Ectodermal cell (in vitro differentiated cells): ENCODE data around the gene NUDT3.
"Not testable (repeated sequence)": the region's sequence is repeated elsewhere in the genome, so short reads cannot be mapped to it uniquely, and the experiment has no call there.

ENCODE experiments used
- H3K27ac ChIP-seq: 2 replicates; pipeline ENCODE4 v1.7.0; 2013; ENCODE audit warnings: mild to moderate bottlenecking, low read depth, low read length; ENCODE audit not compliant: insufficient read depth, poor library complexity, severe bottlenecking
- H3K27me3 ChIP-seq: 2 replicates; pipeline ENCODE4 v1.7.0; 2013; ENCODE audit warnings: mild to moderate bottlenecking, low read length; ENCODE audit not compliant: insufficient read depth, control insufficient read depth, poor library complexity, severe bottlenecking
- H3K36me3 ChIP-seq: one replicate; pipeline ENCODE4 v1.7.0; 2013; ENCODE audit warnings: low read length; ENCODE audit not compliant: control insufficient read depth, insufficient read depth
- H3K4me1 ChIP-seq: one replicate; pipeline ENCODE4 v1.7.0; 2013; ENCODE audit warnings: low read length; ENCODE audit not compliant: control insufficient read depth, insufficient read depth
- H3K4me3 ChIP-seq: 2 replicates; pipeline ENCODE4 v1.7.0; 2013; ENCODE audit warnings: low read depth, low read length, control low read depth; ENCODE audit not compliant: insufficient read depth
- H3K9me3 ChIP-seq: 2 replicates; pipeline ENCODE4 v1.7.0; 2013; ENCODE audit warnings: mild to moderate bottlenecking, low read length, moderate library complexity; ENCODE audit not compliant: control insufficient read depth
- WGBS, 2 experiments: methylation state at CpG; one replicate each; pipeline ENCODE4 v1.1.7; 2013; ENCODE audit warnings: missing lambda C conversion rate in 2 of 2; 5-methylcytosine and 5-hydroxymethylcytosine counted together

The NUDT3 gene

GRCh38 chr6:34333858-34334257 lies 58.6 kb downstream of the NUDT3 start:
- 94 to 97% methylated on average over 6 of the region's 6 CpGs for WGBS, 2 experiments
- Histone ChIP-seq H3K27me3 (no peaks in the 10 kb centered on the region), H3K36me3 (no peaks in the 10 kb centered on the region), H3K4me1 (no peaks in the 10 kb centered on the region), H3K4me3 (no peak overlapping the region), H3K9me3 (no peaks in the 10 kb centered on the region), H3K27ac (no peak overlapping the region)

GRCh38 chr6:34332251-34333198 lies 59.9 kb downstream of the NUDT3 start:
- H3K36me3 ChIP-seq, result no peaks in the 10 kb centered on the region
- no peaks in the 10 kb centered on the region for H3K9me3 ChIP-seq
- no peak overlapping the region for H3K4me3 ChIP-seq
- no peaks in the 10 kb centered on the region for H3K4me1 ChIP-seq
- WGBS, 2 experiments, result 94 to 97% methylated on average over 6 of the region's 6 CpGs
- no peaks in the 10 kb centered on the region for H3K27me3 ChIP-seq
- H3K27ac ChIP-seq, result no peak overlapping the region

GRCh38 chr6:34331371-34332050 lies 61.0 kb downstream of the NUDT3 start:
- Histone ChIP-seq H3K36me3 (no peaks in the 10 kb centered on the region), H3K4me3 (no peak overlapping the region), H3K27me3 (no peaks in the 10 kb centered on the region), H3K4me1 (no peaks in the 10 kb centered on the region), H3K9me3 (no peaks in the 10 kb centered on the region), H3K27ac (no peak overlapping the region)
- WGBS, 2 experiments, result 96 to 98% methylated on average over 4 to 6 of the region's 7 CpGs

- H3K4me1 ChIP-seq, H3K4me3 ChIP-seq, H3K27ac ChIP-seq, H3K27me3 ChIP-seq, H3K36me3 ChIP-seq, H3K9me3 ChIP-seq: not testable (repeated sequence)
- WGBS, 2 experiments, result 100% methylated on average over 2 of the region's 3 CpGs; no CpG with 5 or more reads in 1 of the 2 experiments
These were observed 62.7 kb downstream of the NUDT3 start for GRCh38 chr6:34329814-34330213.

- Histone ChIP-seq H3K9me3 (no peaks in the 10 kb centered on the region), H3K36me3 (no peaks in the 10 kb centered on the region), H3K4me1 (no peaks in the 10 kb centered on the region), H3K4me3 (no peak overlapping the region), H3K27me3 (no peaks in the 10 kb centered on the region), H3K27ac (no peak overlapping the region)
- 98 to 100% methylated on average over 3 of the region's 3 CpGs for WGBS, 2 experiments
These were observed 63.5 kb downstream of the NUDT3 start for GRCh38 chr6:34328969-34329368.

- H3K4me1 ChIP-seq, H3K9me3 ChIP-seq, H3K27ac ChIP-seq, H3K4me3 ChIP-seq, H3K27me3 ChIP-seq, H3K36me3 ChIP-seq: not testable (repeated sequence)
- WGBS, 2 experiments, result 95 to 96% methylated on average over 13 to 16 of the region's 16 CpGs
These were observed 64.9 kb downstream of the NUDT3 start for GRCh38 chr6:34327313-34328205.

GRCh38 chr6:34325633-34326032 lies 66.8 kb downstream of the NUDT3 start:
- H3K4me1 ChIP-seq, result no peaks in the 10 kb centered on the region
- H3K27ac ChIP-seq, result no peak overlapping the region
- no peak overlapping the region for H3K4me3 ChIP-seq
- 90 to 100% methylated on average over 1 to 2 of the region's 4 CpGs for WGBS, 2 experiments
- no peaks in the 10 kb centered on the region for H3K36me3 ChIP-seq
- no peaks in the 10 kb centered on the region for H3K27me3 ChIP-seq
- no peaks in the 10 kb centered on the region for H3K9me3 ChIP-seq

- Histone ChIP-seq H3K27me3 (no peaks in the 10 kb centered on the region), H3K4me1 (no peaks in the 10 kb centered on the region), H3K36me3 (no peaks in the 10 kb centered on the region), H3K9me3 (no peaks in the 10 kb centered on the region), H3K4me3 (no peak overlapping the region), H3K27ac (peak overlapping the region; percentile 60)
- 75 to 81% methylated on average over 8 of the region's 8 CpGs for WGBS, 2 experiments
These were observed 67.6 kb downstream of the NUDT3 start for GRCh38 chr6:34324738-34325444.

GRCh38 chr6:34324221-34324620 lies 68.2 kb downstream of the NUDT3 start:
- not testable (repeated sequence) for H3K9me3 ChIP-seq, H3K4me3 ChIP-seq, H3K4me1 ChIP-seq, H3K27ac ChIP-seq, H3K27me3 ChIP-seq, H3K36me3 ChIP-seq
- WGBS, 2 experiments, result 94% methylated on average over 2 of the region's 2 CpGs
